Measurements from ENCODE around the gene BSN.
A peak's percentile ranks its signal among the peaks of the same experiment; 100 is the strongest.

BSN gene

DNA sequence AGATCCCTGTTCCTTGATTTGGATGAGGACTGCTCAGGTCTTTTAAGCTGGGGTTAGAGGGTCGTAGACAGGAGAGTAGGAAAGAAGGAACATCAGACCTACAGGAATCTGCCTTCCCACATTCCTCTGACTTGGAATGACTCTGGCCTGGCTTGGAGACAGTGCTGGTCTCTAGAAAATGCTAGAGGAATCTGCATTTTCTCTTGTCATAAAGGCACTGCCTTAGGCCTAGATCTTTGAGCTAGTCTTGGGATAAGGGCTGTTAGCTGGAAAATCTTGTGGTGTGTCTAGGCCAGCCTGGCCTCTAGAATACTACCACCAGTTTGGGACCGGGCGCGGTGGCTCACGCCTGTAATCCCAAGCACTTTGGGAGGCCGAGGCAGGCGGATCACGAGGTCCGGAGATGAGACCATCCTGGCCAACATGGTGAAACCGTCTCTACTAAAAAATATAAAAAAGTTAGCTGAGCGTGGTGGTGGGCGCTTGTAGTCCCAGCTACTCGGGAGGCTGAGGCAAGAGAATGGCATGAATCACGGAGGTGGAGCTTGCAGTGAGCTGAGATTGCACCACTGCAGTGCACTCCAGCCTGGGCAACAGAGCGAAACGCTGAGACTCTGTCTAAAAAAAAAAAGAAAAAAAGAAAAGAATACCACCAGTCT is 17.3 kb upstream of the BSN start:
- TF ChIP-seq, protein P1, sequence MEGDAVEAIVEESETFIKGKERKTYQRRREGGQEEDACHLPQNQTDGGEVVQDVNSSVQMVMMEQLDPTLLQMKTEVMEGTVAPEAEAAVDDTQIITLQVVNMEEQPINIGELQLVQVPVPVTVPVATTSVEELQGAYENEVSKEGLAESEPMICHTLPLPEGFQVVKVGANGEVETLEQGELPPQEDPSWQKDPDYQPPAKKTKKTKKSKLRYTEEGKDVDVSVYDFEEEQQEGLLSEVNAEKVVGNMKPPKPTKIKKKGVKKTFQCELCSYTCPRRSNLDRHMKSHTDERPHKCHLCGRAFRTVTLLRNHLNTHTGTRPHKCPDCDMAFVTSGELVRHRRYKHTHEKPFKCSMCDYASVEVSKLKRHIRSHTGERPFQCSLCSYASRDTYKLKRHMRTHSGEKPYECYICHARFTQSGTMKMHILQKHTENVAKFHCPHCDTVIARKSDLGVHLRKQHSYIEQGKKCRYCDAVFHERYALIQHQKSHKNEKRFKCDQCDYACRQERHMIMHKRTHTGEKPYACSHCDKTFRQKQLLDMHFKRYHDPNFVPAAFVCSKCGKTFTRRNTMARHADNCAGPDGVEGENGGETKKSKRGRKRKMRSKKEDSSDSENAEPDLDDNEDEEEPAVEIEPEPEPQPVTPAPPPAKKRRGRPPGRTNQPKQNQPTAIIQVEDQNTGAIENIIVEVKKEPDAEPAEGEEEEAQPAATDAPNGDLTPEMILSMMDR (IDR thresholded peaks at IDR 0.05; ENCODE audit: insufficient read depth, low read length, poor library complexity, severe bottlenecking) = no peak
- TF ChIP-seq EZH2phosphoT487 (conservative IDR thresholded peaks at IDR 0.05; ENCODE audit: low read length) = no peak
- H4K20me1 ChIP-seq (ENCODE audit: low read depth, low read length) = no peaks in the 10 kb centered on the region
- no peaks in the 10 kb centered on the region for H3K27me3 ChIP-seq (ENCODE audit: low read length)
- H3K4me3 ChIP-seq (ENCODE audit: insufficient read depth, low read length, poor library complexity, severe bottlenecking) = no peak overlapping the region
- no peaks in the 10 kb centered on the region for H3K9me3 ChIP-seq (ENCODE audit: insufficient read depth, low read length)
- no peaks in the 10 kb centered on the region for H3K9me2 ChIP-seq (replicated peaks; ENCODE audit: insufficient read depth, low read length)
- no peaks in the 10 kb centered on the region for H3K79me2 ChIP-seq (ENCODE audit: insufficient read depth, low read length)
- no peak overlapping the region for H3K4me2 ChIP-seq (ENCODE audit: low read depth, low read length, poor library complexity, severe bottlenecking)
- H3K27ac ChIP-seq (ENCODE audit: low read depth, low read length) = no peak overlapping the region
- H3K9ac ChIP-seq (ENCODE audit: low read length) = no peak overlapping the region
- no peaks in the 10 kb centered on the region for H3F3A ChIP-seq (ENCODE audit: insufficient read depth)
- H2AFZ ChIP-seq (ENCODE audit: low read depth, low read length, severe bottlenecking) = no peak overlapping the region
- no peaks in the 10 kb centered on the region for H3K36me3 ChIP-seq (ENCODE audit: low read length)

DNA sequence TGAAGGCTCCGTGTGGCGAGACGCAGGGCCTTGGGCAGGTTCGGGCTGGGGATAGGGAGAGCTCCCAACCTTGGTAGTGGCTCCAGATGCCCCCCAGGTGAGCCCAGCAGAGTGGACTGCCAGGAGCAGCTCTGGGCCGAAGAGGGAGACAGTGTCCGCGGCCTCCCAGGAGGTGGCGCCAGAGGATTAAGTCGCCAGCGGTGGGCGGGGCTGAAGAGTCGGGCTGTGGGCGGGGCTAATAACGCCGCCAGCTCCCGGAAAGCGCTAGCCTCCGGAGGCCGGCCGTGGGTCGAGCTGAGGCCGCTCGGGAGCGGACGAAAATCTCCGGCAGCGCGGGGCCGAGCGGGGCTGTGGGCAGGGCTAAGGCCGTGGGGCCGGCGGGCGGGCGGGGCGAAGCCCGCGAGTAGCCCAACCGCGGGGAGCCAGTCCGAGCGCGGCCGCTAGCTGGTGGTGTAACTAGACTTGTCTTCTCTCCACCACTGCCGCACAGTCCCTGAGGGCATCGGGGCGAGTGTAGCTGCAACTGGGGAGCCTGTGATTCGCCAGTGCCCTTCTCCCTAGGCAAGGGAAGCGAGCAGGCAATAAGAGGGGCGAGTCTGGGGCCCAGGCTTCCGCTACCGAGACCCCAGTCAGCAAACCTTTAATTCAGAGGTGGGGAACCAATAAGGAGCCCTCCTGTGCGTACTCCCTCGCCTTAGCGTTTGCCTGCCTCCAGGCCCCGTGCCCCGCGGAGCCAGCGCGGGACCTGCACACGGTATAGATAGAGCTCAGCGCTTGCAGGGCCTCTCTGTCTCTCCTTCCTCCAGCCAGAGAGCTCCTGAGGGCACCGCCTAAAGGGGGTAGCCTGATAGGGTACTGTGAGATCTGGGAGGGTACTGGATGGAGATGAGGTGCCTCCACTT is 14.4 kb upstream of the BSN start:
- peak overlapping the region; percentile 61 for H3K4me2 ChIP-seq (ENCODE audit: low read depth, low read length, poor library complexity, severe bottlenecking)
- TF ChIP-seq, protein P1 (IDR thresholded peaks at IDR 0.05; ENCODE audit: insufficient read depth, low read length, poor library complexity, severe bottlenecking) = peak; percentile 88
- no peak for TF ChIP-seq EZH2phosphoT487 (conservative IDR thresholded peaks at IDR 0.05; ENCODE audit: low read length)

DNA sequence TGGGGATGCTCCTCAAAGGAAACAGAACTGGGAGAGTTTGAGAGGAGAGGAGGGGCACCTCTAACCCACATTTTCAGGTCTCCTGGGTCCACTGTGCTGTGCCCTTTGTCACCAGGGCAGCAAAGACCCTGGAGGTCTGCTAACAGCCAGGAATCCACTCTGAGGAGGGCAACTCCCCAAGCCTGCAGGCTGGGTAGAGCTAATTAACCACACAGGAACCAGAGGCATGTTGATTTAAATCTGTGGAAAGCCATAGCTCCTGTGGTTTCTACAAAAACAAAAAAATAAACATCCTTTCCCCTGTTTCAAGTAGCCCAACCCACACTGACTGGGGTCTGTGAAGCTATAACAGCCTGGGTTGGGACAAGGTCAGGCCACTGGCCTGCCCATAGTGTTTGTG is 2.2 kb upstream of the BSN start:
- H4K20me1 ChIP-seq (ENCODE audit: low read depth, low read length) = no peaks in the 10 kb centered on the region
- TF ChIP-seq, protein P1 (IDR thresholded peaks at IDR 0.05; ENCODE audit: insufficient read depth, low read length, poor library complexity, severe bottlenecking) = no peak
- no peak for TF ChIP-seq EZH2phosphoT487 (conservative IDR thresholded peaks at IDR 0.05; ENCODE audit: low read length)
- no peaks in the 10 kb centered on the region for H3K27me3 ChIP-seq (ENCODE audit: low read length)
- H3K4me3 ChIP-seq (ENCODE audit: insufficient read depth, low read length, poor library complexity, severe bottlenecking) = no peak overlapping the region
- no peaks in the 10 kb centered on the region for H3K79me2 ChIP-seq (ENCODE audit: insufficient read depth, low read length)
- H3K36me3 ChIP-seq (ENCODE audit: low read length) = no peaks in the 10 kb centered on the region
- no peaks in the 10 kb centered on the region for H3K9me2 ChIP-seq (replicated peaks; ENCODE audit: insufficient read depth, low read length)
- no peak overlapping the region for H3K4me2 ChIP-seq (ENCODE audit: low read depth, low read length, poor library complexity, severe bottlenecking)
- no peaks in the 10 kb centered on the region for H3F3A ChIP-seq (ENCODE audit: insufficient read depth)
- H2AFZ ChIP-seq (ENCODE audit: low read depth, low read length, severe bottlenecking) = no peak overlapping the region
- no peak overlapping the region for H3K27ac ChIP-seq (ENCODE audit: low read depth, low read length)
- H3K9ac ChIP-seq (ENCODE audit: low read length) = no peak overlapping the region
- H3K9me3 ChIP-seq (ENCODE audit: insufficient read depth, low read length) = no peaks in the 10 kb centered on the region

More for the DNA sequence above, 14.4 kb upstream of the BSN start:
- Histone ChIP-seq H3K79me2 (ENCODE audit: insufficient read depth, low read length) (no peaks in the 10 kb centered on the region), H4K20me1 (ENCODE audit: low read depth, low read length) (no peaks in the 10 kb centered on the region), H3K36me3 (ENCODE audit: low read length) (no peaks in the 10 kb centered on the region), H3K27me3 (ENCODE audit: low read length) (no peaks in the 10 kb centered on the region), H3K9ac (ENCODE audit: low read length) (peak overlapping the region; percentile 59), H3K27ac (ENCODE audit: low read depth, low read length) (0 out of 2 replicates have a peak overlapping the region, but pooled peaks have one; percentile 21), H2AFZ (ENCODE audit: low read depth, low read length, severe bottlenecking) (peak overlapping the region; percentile 93), H3K4me3 (ENCODE audit: insufficient read depth, low read length, poor library complexity, severe bottlenecking) (peak overlapping the region; percentile 53), H3K9me3 (ENCODE audit: insufficient read depth, low read length) (no peaks in the 10 kb centered on the region), H3F3A (ENCODE audit: insufficient read depth) (no peaks in the 10 kb centered on the region), H3K9me2 (replicated peaks; ENCODE audit: insufficient read depth, low read length) (no peaks in the 10 kb centered on the region)

All from SU-DHL-6 (cell line).